GM12891 (cell line): Measurements from ENCODE around the gene CNPY1.

ENCODE experiments used
- POLR2A ChIP-seq: IDR thresholded peaks from 2 replicates; pipeline ENCODE4 v1.6.1; 2011; ENCODE audit warnings: low read depth, low read length, control low read depth
- POLR2AphosphoS5 ChIP-seq: IDR thresholded peaks from 2 replicates; pipeline ENCODE4 v1.6.1; 2011; ENCODE audit warnings: low read depth, low read length, control low read depth
- SPI1 ChIP-seq: IDR thresholded peaks from 2 replicates; pipeline ENCODE4 v1.6.1; 2011; ENCODE audit warnings: low read depth, low read length, control low read depth

DNA sequence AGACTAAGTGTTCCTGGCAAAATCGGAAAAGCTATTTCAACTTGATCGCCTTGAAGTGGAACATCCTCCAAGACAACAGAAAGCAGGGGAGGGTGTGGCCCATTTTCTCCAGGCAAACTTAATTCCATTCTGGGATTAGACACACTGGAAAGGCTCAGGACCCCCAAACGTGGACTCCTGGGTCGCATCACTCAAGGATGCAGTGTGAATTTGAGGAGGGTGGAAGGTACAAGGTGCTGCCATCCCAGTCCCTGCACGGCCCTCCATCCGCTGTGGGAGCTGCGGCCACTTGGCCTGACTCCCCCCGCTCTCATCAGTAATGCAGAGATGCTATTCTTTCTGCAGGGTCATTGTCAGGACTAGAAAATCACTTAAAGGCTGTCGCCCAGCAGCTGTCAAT, 2.4 kb downstream of the CNPY1 start:
- TF ChIP-seq POLR2AphosphoS5 (no peak), POLR2A (no peak), SPI1 (no peak)
